HepG2 (cell line): ENCODE results near the gene HACL1. TPM values are rescaled to one million over a fixed set of nuclear protein-coding genes. Genes with fewer than 3 reads are reported as not detected.

ENCODE experiments used
- ATAC-seq: fragments of 200-7000 bp; cut with Tn5 transposase; 3 replicates; pipeline ENCODE4 v1.9.1; 2020; ENCODE audit warnings: mild to moderate bottlenecking, moderate library complexity
- BruUV-seq: library from RNA; stranded (reverse); fragments of 400-500 nt; replicated peaks from 2 replicates; lab custom pipeline; 2021; lab: Mats Ljungman, UMichigan
- CTCF ChIA-PET: fragments of 300-600 bp; formaldehyde crosslinking; extraction: SDS; loops from one replicate; lab custom pipeline; 2021; ENCODE audit warnings: low total read pairs, inconsistent platforms, low intra/inter-chr PET ratio; lab: Yijun Ruan, JAX
- POLR2A ChIA-PET: fragments of 350-600 bp; sonication (Branson Sonifier 250); formaldehyde crosslinking; loops from one replicate; lab custom pipeline; 2020; ENCODE audit warnings: antibody characterized with exemption, inconsistent platforms; lab: Yijun Ruan, JAX
- DNase-seq: peaks from one replicate; pipeline ENCODE4 v3.0.0-alpha.2; 2015; ENCODE audit warnings: low spot score
- FAIRE-seq: peaks from 3 replicates; lab custom pipeline; 2011; peaks lifted over from hg19 to GRCh38; lab: Jason Lieb, UNC
- H2AFZ ChIP-seq: one replicate; pipeline ENCODE4 v1.6.1; 2011; ENCODE audit warnings: low read length, inconsistent platforms
- H3K27ac ChIP-seq: fragments of 300-600 bp; 3 replicates; pipeline ENCODE4 v1.8.0; 2011; ENCODE audit warnings: mixed run types, mild to moderate bottlenecking, mixed read lengths, low read length, inconsistent platforms; ENCODE audit not compliant: insufficient read depth; ENCODE audit errors: extremely low read length
- H3K27me3 ChIP-seq, 2 experiments: fragments of 200-600 bp in 1 of 2; 2 replicates in 1 of 2; 3 replicates in 1 of 2; pipeline versions ENCODE4 v1.6.0 to v1.8.0; 2011; ENCODE audit warnings: low read length in 2 of 2, mild to moderate bottlenecking in 2 of 2, moderate library complexity in 2 of 2, inconsistent platforms in 1 of 2; ENCODE audit not compliant: insufficient read depth in 2 of 2, control insufficient read depth in 1 of 2
- H3K36me3 ChIP-seq, 2 experiments: fragments of 200-600 bp in 1 of 2; replicated peaks in 1 of 2; 2 replicates in 1 of 2; 3 replicates in 1 of 2; pipeline versions ENCODE4 v1.5.1 to v1.8.0; 2011; ENCODE audit warnings: low read length in 2 of 2, inconsistent platforms in 1 of 2; ENCODE audit not compliant: insufficient read depth in 2 of 2, control insufficient read depth in 1 of 2
- H3K4me1 ChIP-seq: 2 replicates; pipeline ENCODE4 v1.5.1; 2012; ENCODE audit warnings: low read length, inconsistent platforms; ENCODE audit not compliant: insufficient read depth
- H3K4me2 ChIP-seq: 2 replicates; pipeline ENCODE4 v1.6.0; 2011; ENCODE audit warnings: low read depth, low read length, inconsistent platforms
- H3K4me3 ChIP-seq, 3 experiments: fragments of 200-600 bp in 1 of 3; sonication (generic), shearing (Covaris generic) in 1 of 3; replicated peaks in 1 of 3; 2 replicates each; pipeline ENCODE4 v1.5.1; 2011 to 2016; ENCODE audit warnings: low read length in 3 of 3, inconsistent platforms in 2 of 3, low read depth in 2 of 3, mild to moderate bottlenecking in 2 of 3, control low read depth in 1 of 3, mixed read lengths in 1 of 3; ENCODE audit not compliant: insufficient read depth in 1 of 3
- H3K79me2 ChIP-seq: one replicate; pipeline ENCODE4 v1.6.1; 2011; ENCODE audit warnings: low read length, inconsistent platforms; ENCODE audit not compliant: insufficient read depth
- H3K9ac ChIP-seq: 2 replicates; pipeline ENCODE4 v1.6.0; 2011; ENCODE audit warnings: mild to moderate bottlenecking, low read depth, low read length, inconsistent platforms; ENCODE audit not compliant: insufficient read depth
- H3K9me3 ChIP-seq: 2 replicates; pipeline ENCODE4 v1.5.1; 2012; ENCODE audit warnings: mild to moderate bottlenecking, low read length
- H4K20me1 ChIP-seq: 2 replicates; pipeline ENCODE4 v1.6.0; 2011; ENCODE audit warnings: inconsistent platforms, mild to moderate bottlenecking, low read length, moderate library complexity; ENCODE audit not compliant: insufficient read depth
- AGO2 ChIP-seq: fragments of 200-400 bp; formaldehyde crosslinking; optimal IDR thresholded peaks from 2 replicates; pipeline ENCODE3; 2017; ENCODE audit warnings: mild to moderate bottlenecking, low read depth, low read length, moderate library complexity
- FOXP1 ChIP-seq, 2 experiments: fragments of 450-650 bp in 1 of 2; IDR thresholded peaks; 2 replicates each; pipeline ENCODE4 v1.6.1; 2017 to 2018; ENCODE audit warnings: antibody characterized with exemption in 1 of 2
- IRX3 ChIP-seq: sonication (generic); formaldehyde crosslinking; IDR thresholded peaks from 2 replicates; pipeline ENCODE4 v1.8.1; 2023; ENCODE audit warnings: mild to moderate bottlenecking, low read depth, missing genetic modification reagents, borderline replicate concordance
- MZF1 ChIP-seq: sonication (generic); formaldehyde crosslinking; IDR thresholded peaks from 2 replicates; pipeline ENCODE4 v1.8.1; 2023; ENCODE audit warnings: mild to moderate bottlenecking, missing genetic modification reagents, borderline replicate concordance
- NCOR1 ChIP-seq: fragments of 200-600 bp; sonication (generic); IDR thresholded peaks from 2 replicates; pipeline ENCODE4 v1.7.0; 2017; ENCODE audit warnings: antibody characterized with exemption, low read length, borderline replicate concordance
- REST ChIP-seq, 2 experiments: IDR thresholded peaks; 2 replicates each; pipeline ENCODE4 v1.6.1; 2011 to 2012; ENCODE audit warnings: low read length in 2 of 2, borderline replicate concordance in 1 of 2, low read depth in 1 of 2, mild to moderate bottlenecking in 1 of 2, moderate library complexity in 1 of 2
- SMARCE1 ChIP-seq: fragments of 450-650 bp; IDR thresholded peaks from 2 replicates; pipeline ENCODE4 v1.6.1; 2017; ENCODE audit warnings: borderline replicate concordance
- STAT5B ChIP-seq: sonication (generic); formaldehyde crosslinking; IDR thresholded peaks from 2 replicates; pipeline ENCODE4 v1.4.0; 2020; ENCODE audit warnings: missing genetic modification reagents
- THAP9 ChIP-seq: sonication (generic); formaldehyde crosslinking; IDR thresholded peaks from 2 replicates; pipeline ENCODE4; 2020; ENCODE audit warnings: missing genetic modification reagents, mild to moderate bottlenecking, borderline replicate concordance
- ZSCAN9 ChIP-seq: IDR thresholded peaks from 2 replicates; pipeline ENCODE4 v1.6.1; 2016; ENCODE audit warnings: borderline replicate concordance
- WGBS: methylation state at CpG from one replicate; pipeline ENCODE4 v1.1.6; 2017; ENCODE audit warnings: low lambda C conversion rate; 5-methylcytosine and 5-hydroxymethylcytosine counted together
- in situ Hi-C: cut with HindIII; loops from 2 replicates; pipeline ENCODE4 v1.10.0; 2017; ENCODE audit warnings: low pct_unique_long_range_greater_than_20kb; ENCODE audit not compliant: extremely low pct_ligation_motif_present
- intact Hi-C: fragments of 100-400 bp; cut with micrococcal nuclease; formaldehyde crosslinking; loops from one replicate; pipeline ENCODE4 v1.10.0; 2022; ENCODE audit not compliant: unreplicated experiment
- polyA plus RNA-seq, 8 experiments: library from polyadenylated mRNA; depleted of rRNA in 3 of 8; stranded (reverse) in 7 of 8; unstranded in 1 of 8; fragments of >200 nt; fragmentation: Illumina TruSeq in 4 of 8; extraction: Trizol in 4 of 8; gene quantifications; 2 replicates each; pipeline versions ENCODE4 v1.2.1 to v1.2.3, GENCODE V29; 2011 to 2016; ENCODE audit warnings: low read depth in 4 of 8, missing spikeins in 1 of 8, mixed read lengths in 1 of 8; ENCODE audit not compliant: insufficient read depth in 1 of 8
- total RNA-seq, 5 experiments: library from RNA; depleted of rRNA; stranded (reverse); fragments of >200 nt; fragmentation: Illumina TruSeq; extraction: Trizol; gene quantifications; 2 replicates each; pipeline ENCODE4 v1.2.3, GENCODE V29; 2016; ENCODE audit warnings: low read depth in 1 of 5
- TF ChIP-seq, protein P1 (sequence below): sonication (generic); formaldehyde crosslinking; IDR thresholded peaks from 2 replicates; pipeline ENCODE4 v1.9.0; 2022; ENCODE audit warnings: low read depth, missing genetic modification reagents

The HACL1 gene
- total and polyA plus RNA-seq, 2 of the 13 experiments (the other 11 are each of a cell fraction or from before 2014, with no cell fraction given), result 22.1 to 25.7 TPM

- no peak for TF ChIP-seq MZF1 (CRISPR knock-in tag)
These were observed 19.6 kb downstream of the HACL1 start (continued) for GRCh38 chr3:15581471-15582394.

DNA sequence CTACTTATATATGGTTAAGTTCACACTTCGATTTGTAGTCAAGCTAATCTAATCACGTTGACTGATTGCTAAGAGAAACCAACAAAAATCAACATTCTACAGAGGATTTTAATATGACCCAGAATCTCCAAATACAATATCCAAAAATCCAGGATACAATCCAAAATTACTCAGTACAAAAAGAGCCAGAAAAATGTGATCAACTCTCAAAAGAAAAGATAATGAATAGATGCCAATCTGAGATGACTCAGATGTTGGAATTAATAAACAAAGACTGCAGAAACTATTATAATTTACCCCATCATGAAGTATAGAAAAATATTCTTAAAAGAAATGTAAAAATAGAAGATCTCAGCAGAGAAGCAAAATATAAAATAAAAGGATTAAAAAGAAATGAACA is 22.3 kb downstream of the HACL1 start:
- in situ Hi-C loops (no loop called here), intact Hi-C loops (no loop called here)
- Histone ChIP-seq H3K9ac (no peak overlapping the region), H3K4me1 (no peaks in the 10 kb centered on the region), H3K4me2 (no peak overlapping the region), H3K4me3 (no peak overlapping the region), H3K36me3 (peaks cover 3 to 34% of the 10 kb centered on the region in 2 experiments; a peak in 4 of 5 replicates), H2AFZ (no peak overlapping the region), H3K27me3 (no peaks in the 10 kb centered on the region), H3K27ac (no peak overlapping the region), H3K9me3 (no peaks in the 10 kb centered on the region), H4K20me1 (no peaks in the 10 kb centered on the region), H3K79me2 (no peaks in the 10 kb centered on the region)
- DNase-seq, result no peak
- no peak for FAIRE-seq
- POLR2A ChIA-PET, result no interaction called here
- ATAC-seq, result no peak
- no TSS peak for BruUV-seq
- WGBS, result 94% methylated on average over 2 of the region's 2 CpGs
- CTCF ChIA-PET, result no interaction called here
- TF ChIP-seq ZSCAN9 (CRISPR knock-in tag) (no peak), STAT5B (CRISPR knock-in tag) (no peak), IRX3 (CRISPR knock-in tag) (no peak), NCOR1 (no peak), SMARCE1 (no peak), FOXP1 (IDR thresholded peaks at IDR 0.05) (no peak), FOXP1 (CRISPR knock-in tag; IDR thresholded peaks at IDR 0.05) (no peak), REST (IDR thresholded peaks at IDR 0.05; ENCODE audit: borderline replicate concordance in 1 of 2, low read depth in 1 of 2, low read length in 2 of 2) (no peak), THAP9 (CRISPR knock-in tag) (no peak), AGO2 (no peak)
- TF ChIP-seq, protein P1, sequence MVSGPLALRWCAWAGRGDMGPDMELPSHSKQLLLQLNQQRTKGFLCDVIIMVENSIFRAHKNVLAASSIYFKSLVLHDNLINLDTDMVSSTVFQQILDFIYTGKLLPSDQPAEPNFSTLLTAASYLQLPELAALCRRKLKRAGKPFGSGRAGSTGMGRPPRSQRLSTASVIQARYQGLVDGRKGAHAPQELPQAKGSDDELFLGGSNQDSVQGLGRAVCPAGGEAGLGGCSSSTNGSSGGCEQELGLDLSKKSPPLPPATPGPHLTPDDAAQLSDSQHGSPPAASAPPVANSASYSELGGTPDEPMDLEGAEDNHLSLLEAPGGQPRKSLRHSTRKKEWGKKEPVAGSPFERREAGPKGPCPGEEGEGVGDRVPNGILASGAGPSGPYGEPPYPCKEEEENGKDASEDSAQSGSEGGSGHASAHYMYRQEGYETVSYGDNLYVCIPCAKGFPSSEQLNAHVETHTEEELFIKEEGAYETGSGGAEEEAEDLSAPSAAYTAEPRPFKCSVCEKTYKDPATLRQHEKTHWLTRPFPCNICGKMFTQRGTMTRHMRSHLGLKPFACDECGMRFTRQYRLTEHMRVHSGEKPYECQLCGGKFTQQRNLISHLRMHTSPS (CRISPR knock-in tag), result no peak
